Activated CD8-positive, alpha-beta memory T cell treated with anti-CD3 and anti-CD28 coated beads, Interleukin-2, amount 10 ng/mL, durations not matched to agents 7 days and 5 days (primary cell): Measurements from ENCODE around the gene QRICH1. TPM values are rescaled to one million over a fixed set of nuclear protein-coding genes. Genes with fewer than 3 reads are reported as not detected.
A peak's percentile ranks its signal among the peaks of the same experiment; 100 is the strongest.

ENCODE experiments used
- ATAC-seq: fragments of 150-1000 bp; cut with Tn5 transposase; one replicate; pipeline ENCODE4 v1.10.0; 2021; ENCODE audit warnings: moderate library complexity
- CTCF ChIA-PET: fragments of 350-600 bp; sonication (Branson Sonifier 250); formaldehyde crosslinking; loops from one replicate; lab custom pipeline; 2021; ENCODE audit warnings: antibody characterized with exemption; lab: Charles Lee
- DNase-seq: peaks from one replicate; pipeline ENCODE4 v3.0.0-alpha.2; 2020
- H3K27ac Mint-ChIP-seq: one replicate; pipeline ENCODE4 v1.8.0; 2021; ENCODE audit warnings: mild to moderate bottlenecking, mixed read lengths
- H3K27me3 Mint-ChIP-seq: one replicate; pipeline ENCODE4 v1.8.0; 2021; ENCODE audit warnings: mixed read lengths
- H3K36me3 Mint-ChIP-seq: one replicate; pipeline ENCODE4 v1.8.0; 2021; ENCODE audit warnings: mild to moderate bottlenecking, mixed read lengths
- H3K4me1 Mint-ChIP-seq: one replicate; pipeline ENCODE4 v1.8.0; 2021; ENCODE audit warnings: mixed read lengths
- H3K4me3 Mint-ChIP-seq: one replicate; pipeline ENCODE4 v1.8.0; 2021; ENCODE audit warnings: mild to moderate bottlenecking, moderate library complexity, mixed read lengths
- H3K9me3 Mint-ChIP-seq: one replicate; pipeline ENCODE4 v1.8.0; 2022; ENCODE audit warnings: low read depth, mixed read lengths
- total RNA-seq, 2 experiments: library from RNA; stranded (reverse); gene quantifications; one replicate each; pipeline ENCODE4 v1.2.3, GENCODE V29; 2021

The QRICH1 gene
- total RNA-seq, 2 experiments from 2014 or later = 142 to 149 TPM

- no peak for ATAC-seq
- CTCF ChIA-PET = interaction anchor here (0.8 kb wide), 1 partner anchor 135 kb away, joined by 3 read pairs; no protein-coding TSS in a partner anchor
- no peak for DNase-seq
- H3K27ac Mint-ChIP-seq = no peak overlapping the region
- no peaks in the 10 kb centered on the region for H3K9me3 Mint-ChIP-seq
- peaks cover 20% of the 10 kb centered on the region for H3K4me1 Mint-ChIP-seq
- no peaks in the 10 kb centered on the region for H3K27me3 Mint-ChIP-seq
- peaks cover under 1% of the 10 kb centered on the region for H3K36me3 Mint-ChIP-seq
- H3K4me3 Mint-ChIP-seq = no peak overlapping the region
Measured at GRCh38 chr3:49122886-49123545, 29.1 kb upstream of the QRICH1 start.

GRCh38 chr3:49122451-49122850 is 28.6 kb upstream of the QRICH1 start:
- no peaks in the 10 kb centered on the region for H3K9me3 Mint-ChIP-seq
- CTCF ChIA-PET = interaction anchor here (1.1 kb wide), 1 partner anchor 36 kb away, joined by 3 read pairs; no protein-coding TSS in a partner anchor
- H3K27me3 Mint-ChIP-seq = no peaks in the 10 kb centered on the region
- ATAC-seq = no peak
- H3K4me3 Mint-ChIP-seq = no peak overlapping the region
- H3K36me3 Mint-ChIP-seq = peaks cover 6% of the 10 kb centered on the region
- H3K4me1 Mint-ChIP-seq = peaks cover 23% of the 10 kb centered on the region
- no peak overlapping the region for H3K27ac Mint-ChIP-seq
- no peak for DNase-seq

GRCh38 chr3:49122022-49122421 is 28.2 kb upstream of the QRICH1 start:
- CTCF ChIA-PET = interaction anchor here (1.1 to 1.7 kb wide), 2 partner anchors 31 to 36 kb away, joined by 3 to 4 read pairs; no protein-coding TSS in a partner anchor
- Mint-ChIP-seq H3K27me3 (no peaks in the 10 kb centered on the region), H3K27ac (peak overlapping the region; percentile 89), H3K4me3 (no peak overlapping the region), H3K4me1 (peaks cover 23% of the 10 kb centered on the region), H3K9me3 (no peaks in the 10 kb centered on the region), H3K36me3 (peaks cover 9% of the 10 kb centered on the region)
- no peak for ATAC-seq
- DNase-seq = no peak

- Mint-ChIP-seq H3K9me3 (no peaks in the 10 kb centered on the region), H3K4me3 (peak overlapping the region; percentile 91), H3K4me1 (peaks cover 23% of the 10 kb centered on the region), H3K36me3 (peaks cover 13% of the 10 kb centered on the region), H3K27me3 (no peaks in the 10 kb centered on the region), H3K27ac (peak overlapping the region; percentile 89)
- DNase-seq (no peak), ATAC-seq (no peak)
- CTCF ChIA-PET = interaction anchor here (0.6 to 4.5 kb wide), 10 partner anchors 16 to 512 kb away, joined by 3 to 25 read pairs (median 4); partner anchors contain the start of genes QRICH1, UQCRC1 and WDR6
Measured at GRCh38 chr3:49121132-49121736, 27.4 kb upstream of the QRICH1 start.

- DNase-seq = peak; percentile 95
- Mint-ChIP-seq H3K9me3 (no peaks in the 10 kb centered on the region), H3K4me3 (peak within 1 kb of the TSS; percentile 91), H3K27me3 (no peaks in the 10 kb centered on the region), H3K36me3 (peaks cover 16% of the 10 kb centered on the region), H3K27ac (peak within 1 kb of the TSS; percentile 89), H3K4me1 (peaks cover 23% of the 10 kb centered on the region)
- ATAC-seq = peak; percentile 94
- CTCF ChIA-PET = interaction anchor here (0.6 to 4.5 kb wide), 11 partner anchors 15 to 511 kb away, joined by 3 to 25 read pairs (median 4); partner anchors contain the start of genes QRICH1, UQCRC1, USP4 and WDR6
Measured at GRCh38 chr3:49120438-49121131, 26.7 kb upstream of the QRICH1 start, which contains the start of gene USP19. Gene USP19 (minus strand): TSS chr3:49120823. CDS start chr3:49119145, 1,678 bp downstream.

GRCh38 chr3:49120096-49120437 is 26.2 kb upstream of the QRICH1 start:
- H3K9me3 Mint-ChIP-seq = no peaks in the 10 kb centered on the region
- H3K4me1 Mint-ChIP-seq = peaks cover 23% of the 10 kb centered on the region
- peak overlapping the region; percentile 89 for H3K27ac Mint-ChIP-seq
- CTCF ChIA-PET = interaction anchor here (0.8 to 4.5 kb wide), 7 partner anchors 15 to 511 kb away, joined by 3 to 25 read pairs (median 5); partner anchors contain the start of genes QRICH1, UQCRC1 and USP4
- peak; percentile 21 for ATAC-seq
- H3K36me3 Mint-ChIP-seq = peaks cover 22% of the 10 kb centered on the region
- H3K4me3 Mint-ChIP-seq = peak overlapping the region; percentile 91
- DNase-seq = no peak
- no peaks in the 10 kb centered on the region for H3K27me3 Mint-ChIP-seq

GRCh38 chr3:49119439-49119838 is 25.6 kb upstream of the QRICH1 start:
- H3K27me3 Mint-ChIP-seq = no peaks in the 10 kb centered on the region
- H3K4me1 Mint-ChIP-seq = peaks cover 23% of the 10 kb centered on the region
- DNase-seq (no peak), ATAC-seq (no peak)
- CTCF ChIA-PET = interaction anchor here (0.5 to 4.5 kb wide), 3 partner anchors 26 to 771 kb away, joined by 3 to 25 read pairs (median 5); partner anchors contain the start of gene QRICH1
- no peaks in the 10 kb centered on the region for H3K9me3 Mint-ChIP-seq
- H3K27ac Mint-ChIP-seq = peak overlapping the region; percentile 89
- H3K36me3 Mint-ChIP-seq = peaks cover 22% of the 10 kb centered on the region
- H3K4me3 Mint-ChIP-seq = peak overlapping the region; percentile 91

- Mint-ChIP-seq H3K4me1 (peaks cover 23% of the 10 kb centered on the region), H3K27me3 (no peaks in the 10 kb centered on the region), H3K9me3 (no peaks in the 10 kb centered on the region), H3K36me3 (peaks cover 22% of the 10 kb centered on the region), H3K27ac (no peak overlapping the region), H3K4me3 (peak overlapping the region; percentile 91)
- DNase-seq (no peak), ATAC-seq (no peak)
- CTCF ChIA-PET = interaction anchor here (0.5 to 4.5 kb wide), 3 partner anchors 14 to 771 kb away, joined by 3 to 25 read pairs (median 5); partner anchors contain the start of genes QARS1 and QRICH1
Measured at GRCh38 chr3:49119036-49119435, 25.2 kb upstream of the QRICH1 start.

GRCh38 chr3:49112262-49112661 is 18.4 kb upstream of the QRICH1 start:
- Mint-ChIP-seq H3K9me3 (no peaks in the 10 kb centered on the region), H3K4me3 (no peak overlapping the region), H3K4me1 (no peaks in the 10 kb centered on the region), H3K27ac (no peak overlapping the region), H3K36me3 (peaks cover 26% of the 10 kb centered on the region), H3K27me3 (no peaks in the 10 kb centered on the region)
- DNase-seq = no peak
- ATAC-seq = no peak
- CTCF ChIA-PET = no interaction called here

GRCh38 chr3:49111347-49111746 is 17.5 kb upstream of the QRICH1 start:
- Mint-ChIP-seq H3K4me1 (no peaks in the 10 kb centered on the region), H3K4me3 (no peak overlapping the region), H3K27me3 (no peaks in the 10 kb centered on the region), H3K27ac (no peak overlapping the region), H3K36me3 (peaks cover 22% of the 10 kb centered on the region), H3K9me3 (no peaks in the 10 kb centered on the region)
- CTCF ChIA-PET = interaction anchor here (1.3 kb wide), 1 partner anchor 17 kb away, joined by 3 read pairs; the partner anchor contains the start of gene QRICH1
- ATAC-seq (no peak), DNase-seq (no peak)

- Mint-ChIP-seq H3K27me3 (no peaks in the 10 kb centered on the region), H3K27ac (no peak overlapping the region), H3K36me3 (peaks cover 18% of the 10 kb centered on the region), H3K4me1 (peaks cover 1% of the 10 kb centered on the region), H3K4me3 (no peak overlapping the region), H3K9me3 (no peaks in the 10 kb centered on the region)
- DNase-seq (no peak), ATAC-seq (no peak)
- CTCF ChIA-PET = interaction anchor here (1.3 kb wide), 1 partner anchor 16 kb away, joined by 3 read pairs; the partner anchor contains the start of gene QRICH1
Measured at GRCh38 chr3:49110780-49111179, 16.9 kb upstream of the QRICH1 start.

- no peaks in the 10 kb centered on the region for H3K9me3 Mint-ChIP-seq
- H3K4me3 Mint-ChIP-seq = no peak overlapping the region
- CTCF ChIA-PET = interaction anchor here (1.2 to 1.5 kb wide), 2 partner anchors 50 to 62 kb away, joined by 3 to 6 read pairs; partner anchors contain the start of gene KLHDC8B
- no peak for DNase-seq
- peaks cover 13% of the 10 kb centered on the region for H3K36me3 Mint-ChIP-seq
- no peaks in the 10 kb centered on the region for H3K27me3 Mint-ChIP-seq
- no peak overlapping the region for H3K27ac Mint-ChIP-seq
- no peak for ATAC-seq
- H3K4me1 Mint-ChIP-seq = peaks cover 20% of the 10 kb centered on the region
Measured at GRCh38 chr3:49108346-49108745, 14.5 kb upstream of the QRICH1 start.
